H1 (cell line): Measurements from ENCODE around the gene CHAC2. TPM values are rescaled to one million over a fixed set of nuclear protein-coding genes. Genes with fewer than 3 reads are reported as not detected.

Experiments used
- CTCF ChIA-PET: fragments of 300-600 bp; sonication (Branson Sonifier 250); formaldehyde crosslinking; loops from one replicate; lab custom pipeline; 2021; ENCODE audit not compliant: partially characterized antibody; lab: Charles Lee
- POLR2A ChIA-PET: fragments of 300-600 bp; sonication (Branson Sonifier 250); formaldehyde crosslinking; loops from one replicate; lab custom pipeline; 2021; ENCODE audit warnings: inconsistent platforms; ENCODE audit not compliant: partially characterized antibody; lab: Charles Lee
- DNase-seq, 2 experiments: peaks; one replicate each; pipeline versions ENCODE4 v3.0.0 to v3.0.0-alpha.2; 2010 to 2022; ENCODE audit warnings: low spot score in 2 of 2, low read depth in 1 of 2, mixed read lengths in 1 of 2
- FAIRE-seq: peaks from 2 replicates; lab custom pipeline; 2011; peaks lifted over from hg19 to GRCh38; lab: Jason Lieb, UNC
- H2AFZ ChIP-seq: 2 replicates; pipeline ENCODE4 v1.8.1; 2012; ENCODE audit warnings: low read length, inconsistent platforms
- H2AK5ac ChIP-seq: 2 replicates; pipeline ENCODE4 v1.6.1; 2013; ENCODE audit warnings: low read depth, low read length
- H2BK120ac ChIP-seq: replicated peaks from 2 replicates; pipeline ENCODE3; 2013; ENCODE audit warnings: low read depth, low read length, inconsistent platforms
- H2BK12ac ChIP-seq: 2 replicates; pipeline ENCODE4 v1.6.1; 2013; ENCODE audit warnings: low read depth, low read length
- H2BK15ac ChIP-seq: 2 replicates; pipeline ENCODE4 v1.6.1; 2013; ENCODE audit warnings: low read length
- H2BK20ac ChIP-seq: 2 replicates; pipeline ENCODE4 v1.6.1; 2013; ENCODE audit warnings: low read length
- H2BK5ac ChIP-seq: 2 replicates; pipeline ENCODE4 v1.6.1; 2013; ENCODE audit warnings: low read depth, low read length
- H3K14ac ChIP-seq: 2 replicates; pipeline ENCODE4 v1.6.1; 2013; ENCODE audit warnings: inconsistent platforms; ENCODE audit not compliant: insufficient read length
- H3K18ac ChIP-seq: 2 replicates; pipeline ENCODE4 v1.6.1; 2013; ENCODE audit warnings: low read length; ENCODE audit errors: extremely low read depth
- H3K23ac ChIP-seq: 2 replicates; pipeline ENCODE4 v1.6.1; 2013; ENCODE audit warnings: inconsistent platforms; ENCODE audit not compliant: insufficient read length
- H3K23me2 ChIP-seq: 2 replicates; pipeline ENCODE4 v1.6.1; 2013; ENCODE audit warnings: low read depth, low read length
- H3K27ac ChIP-seq: 2 replicates; pipeline ENCODE4 v1.6.1; 2011; ENCODE audit warnings: low read depth, low read length, inconsistent platforms
- H3K27me3 ChIP-seq, 4 experiments: replicated peaks in 1 of 4; 1 replicate in 1 of 4; 2 replicates in 3 of 4; pipeline versions ENCODE4 v1.6.1 to v1.8.1; 2011 to 2013; ENCODE audit warnings: low read length in 3 of 4, mild to moderate bottlenecking in 3 of 4, inconsistent platforms in 2 of 4, mixed read lengths in 2 of 4, moderate library complexity in 1 of 4; ENCODE audit not compliant: control insufficient read depth in 3 of 4, insufficient read depth in 3 of 4; ENCODE audit errors: extremely low read depth in 1 of 4
- H3K36me3 ChIP-seq, 4 experiments: 2 replicates each; pipeline versions ENCODE4 v1.6.1 to v1.8.1; 2011 to 2013; ENCODE audit warnings: mild to moderate bottlenecking in 4 of 4, low read length in 3 of 4, moderate library complexity in 2 of 4, control low read depth in 1 of 4, inconsistent platforms in 1 of 4; ENCODE audit not compliant: insufficient read depth in 4 of 4, control insufficient read depth in 2 of 4
- H3K4ac ChIP-seq: replicated peaks from 2 replicates; pipeline ENCODE3; 2013; ENCODE audit warnings: low read length, low read depth, mixed read lengths, inconsistent platforms; ENCODE audit not compliant: insufficient read length
- H3K4me1 ChIP-seq, 4 experiments: replicated peaks in 1 of 4; 1 replicate in 1 of 4; 2 replicates in 3 of 4; pipeline versions ENCODE4 v1.6.1 to v1.8.1; 2011 to 2013; ENCODE audit warnings: low read length in 3 of 4, inconsistent platforms in 2 of 4, mixed read lengths in 1 of 4; ENCODE audit not compliant: insufficient read depth in 4 of 4, control insufficient read depth in 3 of 4
- H3K4me2 ChIP-seq, 2 experiments: 2 replicates each; pipeline versions ENCODE4 v1.6.1 to v1.8.1; 2011 to 2013; ENCODE audit warnings: low read depth in 2 of 2, low read length in 2 of 2, control low read depth in 1 of 2, inconsistent platforms in 1 of 2, mild to moderate bottlenecking in 1 of 2; ENCODE audit not compliant: insufficient read depth in 1 of 2
- H3K4me3 ChIP-seq, 4 experiments: fragments of 200-600, 300-600 bp in 1 of 4; sonication (generic), shearing (Covaris generic), sonication (Bioruptor Twin) in 1 of 4; 2 replicates each; pipeline versions ENCODE4 v1.5.1 to v1.8.1; 2011 to 2016; ENCODE audit warnings: low read length in 4 of 4, low read depth in 3 of 4, control low read depth in 2 of 4, inconsistent platforms in 2 of 4, mild to moderate bottlenecking in 2 of 4, mixed read lengths in 1 of 4, moderate library complexity in 1 of 4; ENCODE audit not compliant: insufficient read depth in 2 of 4; ENCODE audit errors: extremely low read depth in 1 of 4
- H3K56ac ChIP-seq: replicated peaks from 2 replicates; pipeline ENCODE3; 2013; ENCODE audit warnings: low read depth, mild to moderate bottlenecking, mixed read lengths, low read length, inconsistent platforms; ENCODE audit not compliant: insufficient read length
- H3K79me1 ChIP-seq: 2 replicates; pipeline ENCODE4 v1.6.1; 2013; ENCODE audit warnings: low read depth, low read length, control low read depth
- H3K79me2 ChIP-seq, 2 experiments: 2 replicates each; pipeline versions ENCODE4 v1.6.1 to v1.8.1; 2012 to 2013; ENCODE audit warnings: low read length in 2 of 2, mild to moderate bottlenecking in 2 of 2, inconsistent platforms in 1 of 2; ENCODE audit not compliant: insufficient read depth in 2 of 2, control insufficient read depth in 1 of 2
- H3K9ac ChIP-seq, 4 experiments: replicated peaks in 1 of 4; 1 replicate in 1 of 4; 2 replicates in 3 of 4; pipeline versions ENCODE4 v1.6.1 to v1.8.1; 2011 to 2013; ENCODE audit warnings: low read depth in 3 of 4, low read length in 3 of 4, control low read depth in 2 of 4, mild to moderate bottlenecking in 2 of 4, moderate library complexity in 2 of 4, inconsistent platforms in 1 of 4; ENCODE audit errors: extremely low read depth in 1 of 4
- H3K9me3 ChIP-seq, 2 experiments: 2 replicates each; pipeline versions ENCODE4 v1.6.1 to v1.8.1; 2012 to 2013; ENCODE audit warnings: mild to moderate bottlenecking in 2 of 2, moderate library complexity in 2 of 2, control low read depth in 1 of 2, inconsistent platforms in 1 of 2, low read depth in 1 of 2, low read length in 1 of 2, mixed read lengths in 1 of 2; ENCODE audit not compliant: insufficient read depth in 2 of 2
- H4K20me1 ChIP-seq, 2 experiments: replicated peaks in 1 of 2; 2 replicates each; pipeline versions ENCODE3 to v1.8.1; 2011 to 2013; ENCODE audit warnings: inconsistent platforms in 2 of 2, low read length in 2 of 2, mild to moderate bottlenecking in 1 of 2; ENCODE audit not compliant: insufficient read depth in 2 of 2, control insufficient read depth in 1 of 2
- H4K5ac ChIP-seq: 2 replicates; pipeline ENCODE4 v1.6.1; 2013; ENCODE audit warnings: low read length, low read depth, mixed read lengths, inconsistent platforms; ENCODE audit not compliant: insufficient read length
- H4K8ac ChIP-seq: 2 replicates; pipeline ENCODE4 v1.8.0; 2013; ENCODE audit warnings: mild to moderate bottlenecking, moderate library complexity, low read length, inconsistent platforms; ENCODE audit not compliant: insufficient read depth; ENCODE audit errors: extremely low read depth
- H4K91ac ChIP-seq: replicated peaks from 2 replicates; pipeline ENCODE3; 2013; ENCODE audit warnings: low read length, mixed read lengths, inconsistent platforms; ENCODE audit not compliant: insufficient read length
- ASH2L ChIP-seq: fragments of 200-600, 300-600 bp; sonication (generic); IDR thresholded peaks from one replicate; pipeline ENCODE4 v1.7.1; 2017; ENCODE audit warnings: low read length
- CEBPB ChIP-seq: IDR thresholded peaks from 2 replicates; pipeline ENCODE4 v1.6.1; 2012; ENCODE audit warnings: low read depth, low read length
- HDAC2 ChIP-seq, 2 experiments: fragments of 300-600 bp in 1 of 2; sonication (generic) in 1 of 2; IDR thresholded peaks; 2 replicates each; pipeline ENCODE4 v1.6.1; 2011 to 2012; ENCODE audit warnings: low read depth in 2 of 2, low read length in 2 of 2, mild to moderate bottlenecking in 2 of 2, moderate library complexity in 2 of 2, borderline replicate concordance in 1 of 2, inconsistent platforms in 1 of 2
- MAFK ChIP-seq: IDR thresholded peaks from 2 replicates; pipeline ENCODE4 v1.6.1; 2012; ENCODE audit warnings: low read depth, mild to moderate bottlenecking, improper control_type of control experiment, low read length
- RNF2 ChIP-seq: fragments of 200-900, 300-1000 bp; sonication (generic); IDR thresholded peaks from 2 replicates; pipeline ENCODE4 v1.7.1; 2016; ENCODE audit warnings: borderline replicate concordance, low read depth, mild to moderate bottlenecking, antibody characterized with exemption, low read length; ENCODE audit not compliant: poor library complexity, severe bottlenecking; ENCODE audit errors: missing control alignments
- SIN3A ChIP-seq, 2 experiments: IDR thresholded peaks in 1 of 2; conservative IDR thresholded peaks in 1 of 2; 2 replicates each; pipeline ENCODE4 v1.6.1; 2011 to 2012; ENCODE audit warnings: low read length in 2 of 2, improper control_type of control experiment in 1 of 2, low read depth in 1 of 2, mild to moderate bottlenecking in 1 of 2
- TAF1 ChIP-seq: IDR thresholded peaks from 2 replicates; pipeline ENCODE4 v1.6.1; 2011; ENCODE audit warnings: mild to moderate bottlenecking, low read depth, low read length
- WGBS, 2 experiments: shearing (Covaris generic) in 1 of 2; methylation state at CpG; one replicate each; pipeline versions ENCODE4 v1.1.6 to v1.1.7; 2013 to 2015; ENCODE audit warnings: low lambda C conversion rate in 2 of 2, mixed read lengths in 2 of 2, inconsistent platforms in 1 of 2, low coverage in 1 of 2, missing lambda C conversion rate in 1 of 2; ENCODE audit not compliant: insufficient replicate concordance in 2 of 2, insufficient coverage in 1 of 2, insufficient read length in 1 of 2; ENCODE audit errors: extremely low coverage in 1 of 2, missing lambda C conversion rate in 1 of 2; 5-methylcytosine and 5-hydroxymethylcytosine counted together
- polyA plus RNA-seq, 7 experiments: library from polyadenylated mRNA; depleted of rRNA in 3 of 7; stranded (reverse) in 5 of 7; unstranded in 2 of 7; fragments of >200 nt in 5 of 7; fragments of 200-250 nt in 2 of 7; gene quantifications; 1 replicate in 5 of 7; 2 replicates in 1 of 7; 4 replicates in 1 of 7; pipeline versions ENCODE4 v1.2.1 to v1.2.3, GENCODE V29; 2011 to 2013; ENCODE audit warnings: missing spikeins in 2 of 7, mixed read lengths in 2 of 7
- total RNA-seq: library from RNA; stranded (reverse); fragmentation: NEBNext Ultra II Directional; extraction: Animal tissue kit (Norgen Biotek cat#: 25700); gene quantifications from 2 replicates; pipeline ENCODE4 v1.2.1, GENCODE V29; 2021

Gene CHAC2
- total and polyA plus RNA-seq, 2 of the 8 experiments (the other 6 are each of a cell fraction or from before 2014, with no cell fraction given) = 5.4 to 11.2 TPM

DNA sequence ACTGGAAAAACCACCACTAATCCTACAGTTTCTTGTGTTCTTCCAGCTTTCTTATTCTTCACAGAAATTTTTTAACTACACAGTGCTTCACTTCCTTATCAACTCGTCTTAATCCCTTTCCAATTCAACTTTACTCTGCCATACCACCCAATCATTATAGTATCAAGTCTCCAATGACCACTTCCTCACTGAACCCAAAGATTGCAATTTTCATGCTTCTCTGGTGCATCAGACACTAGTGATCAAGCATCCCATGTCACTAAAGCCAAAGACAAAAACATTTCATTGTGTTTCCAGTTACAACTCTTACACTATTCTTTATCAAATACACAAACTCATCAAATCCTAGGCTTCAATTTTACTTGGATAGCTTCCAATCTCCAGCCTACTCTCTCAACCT is 9.5 kb downstream of the CHAC2 start:
- ChIA-PET CTCF (interaction anchor here (1.8 kb wide), 1 partner anchor 9 kb away, joined by 6 read pairs; the partner anchor contains the start of gene CHAC2), POLR2A (interaction anchor here (2.3 to 11.3 kb wide), 2 partner anchors 7 to 10 kb away, joined by 20 to 124 read pairs; partner anchors contain the start of genes ASB3, CHAC2 and ERLEC1)
- Histone ChIP-seq H4K5ac (no peak overlapping the region), H3K27ac (no peak overlapping the region), H3K56ac (no peak overlapping the region), H2BK20ac (no peak overlapping the region), H3K18ac (no peak overlapping the region), H3K36me3 (peaks cover 0 to 35% (median 5%) of the 10 kb centered on the region in 4 experiments; a peak in 6 of 8 replicates), H3K23ac (no peak overlapping the region), H3K4me2 (no peak overlapping the region), H2BK12ac (no peak overlapping the region), H3K27me3 (no peaks in the 10 kb centered on the region), H3K4me1 (no peaks in the 10 kb centered on the region), H3K4ac (no peak overlapping the region), H3K79me2 (peaks cover 9 to 92% of the 10 kb centered on the region in 2 experiments), H2BK5ac (no peak overlapping the region), H2BK120ac (no peak overlapping the region), H2BK15ac (no peak overlapping the region), H4K8ac (no peak overlapping the region), H2AFZ (no peak overlapping the region), H3K14ac (no peak overlapping the region), H3K79me1 (peaks cover 2% of the 10 kb centered on the region), H4K20me1 (peaks cover 1 to 2% of the 10 kb centered on the region in 2 experiments), H2AK5ac (no peak overlapping the region), H4K91ac (no peak overlapping the region), H3K9ac (no peak overlapping the region), H3K9me3 (no peaks in the 10 kb centered on the region), H3K23me2 (no peaks in the 10 kb centered on the region), H3K4me3 (no peak overlapping the region)
- TF ChIP-seq SIN3A (conservative IDR thresholded peaks at IDR 0.05 in 1 of 2, IDR thresholded peaks at IDR 0.05 in 1 of 2; ENCODE audit: low read depth in 1 of 2, low read length in 2 of 2) (no peak), MAFK (no peak), ASH2L (no peak), CEBPB (no peak), HDAC2 (IDR thresholded peaks at IDR 0.05; ENCODE audit: borderline replicate concordance in 1 of 2, low read depth in 2 of 2, low read length in 2 of 2) (no peak), TAF1 (no peak), RNF2 (no peak)
- 90 to 100% methylated on average over 1 of the region's 1 CpG for WGBS, 2 experiments
- no peak for DNase-seq
- no peak for FAIRE-seq
